H9 (cell line): ENCODE results near the gene NRN1. TPM values are rescaled to one million over a fixed set of nuclear protein-coding genes. Genes with fewer than 3 reads are reported as not detected.

Experiments used
- DNase-seq: peaks from one replicate; pipeline ENCODE4 v3.0.0-alpha.2; 2017
- H2AFZ ChIP-seq: one replicate; pipeline ENCODE4 v1.6.1; 2013; ENCODE audit warnings: mild to moderate bottlenecking, low read length, control low read depth, moderate library complexity
- H2AK5ac ChIP-seq: 2 replicates; pipeline ENCODE4 v1.6.1; 2013; ENCODE audit warnings: low read length, control low read depth, mixed read lengths; ENCODE audit not compliant: insufficient read length
- H2BK120ac ChIP-seq: one replicate; pipeline ENCODE4 v1.6.1; 2013; ENCODE audit warnings: low read depth, mild to moderate bottlenecking, low read length, control low read depth, inconsistent platforms; ENCODE audit not compliant: poor library complexity, severe bottlenecking
- H2BK12ac ChIP-seq: 2 replicates; pipeline ENCODE4 v1.6.1; 2013; ENCODE audit warnings: low read length, control low read depth, mixed read lengths, low read depth; ENCODE audit not compliant: insufficient read length
- H2BK15ac ChIP-seq: 2 replicates; pipeline ENCODE4 v1.6.1; 2013; ENCODE audit warnings: low read depth, low read length, control low read depth
- H2BK20ac ChIP-seq: one replicate; pipeline ENCODE4 v1.6.1; 2013; ENCODE audit warnings: low read depth, mild to moderate bottlenecking, low read length, control low read depth, inconsistent platforms; ENCODE audit not compliant: poor library complexity, severe bottlenecking
- H2BK5ac ChIP-seq: 2 replicates; pipeline ENCODE4 v1.6.1; 2013; ENCODE audit warnings: low read length, control low read depth, mixed read lengths; ENCODE audit not compliant: insufficient read length
- H3K14ac ChIP-seq: 2 replicates; pipeline ENCODE4 v1.6.1; 2013; ENCODE audit warnings: low read length, control low read depth; ENCODE audit not compliant: insufficient read depth
- H3K18ac ChIP-seq: 2 replicates; pipeline ENCODE4 v1.6.1; 2013; ENCODE audit warnings: low read depth, mild to moderate bottlenecking, mixed read lengths, low read length, control low read depth; ENCODE audit not compliant: insufficient read length
- H3K23ac ChIP-seq: 2 replicates; pipeline ENCODE4 v1.6.1; 2013; ENCODE audit warnings: low read length, control low read depth, mixed read lengths, low read depth; ENCODE audit not compliant: insufficient read length
- H3K23me2 ChIP-seq: 2 replicates; pipeline ENCODE4 v1.6.1; 2013; ENCODE audit warnings: low read depth, mild to moderate bottlenecking, mixed read lengths, low read length, control low read depth; ENCODE audit not compliant: insufficient read length, poor library complexity, severe bottlenecking
- H3K27ac ChIP-seq: 2 replicates; pipeline ENCODE4 v1.5.1; 2013; ENCODE audit warnings: low read length, control low read depth, mixed read lengths, low read depth; ENCODE audit not compliant: insufficient read length
- H3K27me3 ChIP-seq: 2 replicates; pipeline ENCODE4 v1.6.1; 2013; ENCODE audit warnings: low read length, control low read depth, inconsistent platforms; ENCODE audit not compliant: insufficient read depth
- H3K4ac ChIP-seq: 2 replicates; pipeline ENCODE4 v1.6.1; 2013; ENCODE audit warnings: low read depth, mild to moderate bottlenecking, control low read depth, inconsistent platforms, low read length, moderate library complexity
- H3K4me1 ChIP-seq: 2 replicates; pipeline ENCODE4 v1.6.1; 2013; ENCODE audit warnings: low read length, control low read depth, inconsistent platforms; ENCODE audit not compliant: insufficient read depth
- H3K4me2 ChIP-seq: 2 replicates; pipeline ENCODE4 v1.6.1; 2013; ENCODE audit warnings: low read length, control low read depth, mixed read lengths; ENCODE audit not compliant: insufficient read length, insufficient read depth
- H3K56ac ChIP-seq: 2 replicates; pipeline ENCODE4 v1.6.1; 2013; ENCODE audit warnings: low read depth, mild to moderate bottlenecking, mixed read lengths, low read length, control low read depth; ENCODE audit not compliant: insufficient read length
- H3K79me1 ChIP-seq: 2 replicates; pipeline ENCODE4 v1.6.1; 2013; ENCODE audit warnings: low read depth, mild to moderate bottlenecking, moderate library complexity, low read length, control low read depth, inconsistent platforms; ENCODE audit not compliant: insufficient read depth, poor library complexity, severe bottlenecking
- H3K79me2 ChIP-seq: 2 replicates; pipeline ENCODE4 v1.6.1; 2013; ENCODE audit warnings: low read length, control low read depth, inconsistent platforms; ENCODE audit not compliant: insufficient read depth
- H3K9ac ChIP-seq: 2 replicates; pipeline ENCODE4 v1.6.1; 2013; ENCODE audit warnings: low read length, control low read depth, mixed read lengths; ENCODE audit not compliant: insufficient read length; ENCODE audit errors: extremely low read depth
- H3K9me3 ChIP-seq: one replicate; pipeline ENCODE4 v1.6.1; 2013; ENCODE audit warnings: low read depth, low read length, inconsistent platforms; ENCODE audit not compliant: control insufficient read depth
- H3T11ph ChIP-seq: one replicate; pipeline ENCODE4 v1.6.1; 2013; ENCODE audit warnings: mild to moderate bottlenecking, low read length, control low read depth, inconsistent platforms
- H4K20me1 ChIP-seq: one replicate; pipeline ENCODE4 v1.6.1; 2013; ENCODE audit not compliant: control insufficient read depth, insufficient read length, insufficient read depth
- H4K5ac ChIP-seq: 2 replicates; pipeline ENCODE4 v1.6.1; 2013; ENCODE audit warnings: low read depth, mild to moderate bottlenecking, mixed read lengths, low read length, control low read depth; ENCODE audit not compliant: insufficient read length
- H4K8ac ChIP-seq: replicated peaks from 2 replicates; pipeline ENCODE4 v1.6.1; 2013; ENCODE audit warnings: low read length, control low read depth, mixed read lengths, low read depth; ENCODE audit not compliant: insufficient read length
- H4K91ac ChIP-seq: 2 replicates; pipeline ENCODE4 v1.6.1; 2013; ENCODE audit warnings: low read depth, mild to moderate bottlenecking, moderate library complexity, mixed read lengths, low read length, control low read depth; ENCODE audit not compliant: insufficient read length
- H3K27ac Mint-ChIP-seq, 3 experiments: 2 replicates in 2 of 3; 3 replicates in 1 of 3; pipeline ENCODE4 v1.8.0; 2020 to 2021; ENCODE audit warnings: mixed read lengths in 3 of 3, mild to moderate bottlenecking in 1 of 3, moderate library complexity in 1 of 3
- H3K27me3 Mint-ChIP-seq: 2 replicates; pipeline ENCODE4 v1.8.0; 2021; ENCODE audit warnings: low read depth, mild to moderate bottlenecking, moderate library complexity, mixed read lengths
- H3K36me3 Mint-ChIP-seq, 3 experiments: 2 replicates in 2 of 3; 3 replicates in 1 of 3; pipeline ENCODE4 v1.8.0; 2020 to 2021; ENCODE audit warnings: low read depth in 3 of 3, mixed read lengths in 3 of 3; ENCODE audit not compliant: insufficient read depth in 1 of 3
- H3K4me1 Mint-ChIP-seq, 2 experiments: 2 replicates each; pipeline ENCODE4 v1.8.0; 2020; ENCODE audit warnings: mixed read lengths in 2 of 2
- H3K4me3 Mint-ChIP-seq, 2 experiments: 2 replicates in 1 of 2; 3 replicates in 1 of 2; pipeline ENCODE4 v1.8.0; 2020 to 2021; ENCODE audit warnings: mild to moderate bottlenecking in 2 of 2, mixed read lengths in 2 of 2, moderate library complexity in 1 of 2
- H3K9me3 Mint-ChIP-seq, 2 experiments: 2 replicates in 1 of 2; 3 replicates in 1 of 2; pipeline ENCODE4 v1.8.0; 2020; ENCODE audit warnings: mild to moderate bottlenecking in 2 of 2, mixed read lengths in 2 of 2, moderate library complexity in 1 of 2
- CTCF ChIP-seq: fragments of 200-600 bp; sonication (generic); conservative IDR thresholded peaks from 3 replicates; pipeline ENCODE4 v1.8.0; 2021; ENCODE audit warnings: antibody characterized with exemption, mild to moderate bottlenecking
- WGBS: extraction: QIAGEN DNeasy Blood & Tissue Kit; methylation state at CpG from one replicate; pipeline ENCODE4 v1.1.7; 2013; ENCODE audit warnings: missing lambda C conversion rate, low lambda C conversion rate, mixed read lengths; ENCODE audit not compliant: insufficient read length; ENCODE audit errors: extremely low coverage; 5-methylcytosine and 5-hydroxymethylcytosine counted together
- total RNA-seq: library from RNA; stranded (reverse); gene quantifications from 2 replicates; pipeline ENCODE4 v1.2.1, GENCODE V29; 2021

Gene NRN1
- total RNA-seq, 1 experiment from 2014 or later: not detected

- Histone ChIP-seq H2BK120ac (no peak overlapping the region), H3K27me3 (peaks cover 97% of the 10 kb centered on the region), H3K18ac (no peak overlapping the region), H3K4me2 (peak overlapping the region; percentile 89), H2AK5ac (no peak overlapping the region), H4K8ac (no peak overlapping the region), H2AFZ (no peak overlapping the region), H3K4ac (no peak overlapping the region), H3K79me2 (no peaks in the 10 kb centered on the region), H2BK20ac (no peak overlapping the region), H2BK15ac (no peak overlapping the region), H3K79me1 (no peaks in the 10 kb centered on the region), H3K9ac (no peak overlapping the region), H3K9me3 (no peaks in the 10 kb centered on the region), H2BK12ac (no peak overlapping the region), H4K20me1 (no peaks in the 10 kb centered on the region), H3K14ac (no peak overlapping the region), H3T11ph (no peak overlapping the region), H3K23me2 (peaks cover 44% of the 10 kb centered on the region), H2BK5ac (no peak overlapping the region), H4K5ac (no peak overlapping the region), H3K27ac (no peak overlapping the region), H3K56ac (no peak overlapping the region), H3K23ac (no peak overlapping the region), H3K4me1 (peaks cover 7% of the 10 kb centered on the region), H4K91ac (no peak overlapping the region)
- no CpG with 5 or more reads among the region's 10 CpGs for WGBS
- H3K27ac Mint-ChIP-seq: no peak overlapping the region
- peaks cover 57 to 77% of the 10 kb centered on the region in 2 experiments for H3K4me1 Mint-ChIP-seq
- H3K27me3 Mint-ChIP-seq: peaks cover 100% of the 10 kb centered on the region
- H3K4me3 Mint-ChIP-seq: peak overlapping the region; percentile 52 to 87; a peak in 3 of 5 replicates
- no peak for DNase-seq
- no peaks in the 10 kb centered on the region for H3K36me3 Mint-ChIP-seq
- H3K9me3 Mint-ChIP-seq: peaks cover 0 to 13% of the 10 kb centered on the region in 2 experiments; a peak in 2 of 5 replicates
- TF ChIP-seq CTCF: no peak
Measured at GRCh38 chr6:6001443-6001842, 5.3 kb downstream of the NRN1 start.
